Metanephros (tissue), 1 donor: ENCODE measurements around the gene MINDY3. TPM values are rescaled to one million over a fixed set of nuclear protein-coding genes. Genes with fewer than 3 reads are reported as not detected.

Experiments used
- total RNA-seq: library from RNA; depleted of rRNA; stranded (reverse); fragments of >200 nt; gene quantifications from one replicate; pipeline ENCODE4 v1.2.3, GENCODE V29; 2014

MINDY3 gene
- total RNA-seq, result 36.3 TPM

DNA sequence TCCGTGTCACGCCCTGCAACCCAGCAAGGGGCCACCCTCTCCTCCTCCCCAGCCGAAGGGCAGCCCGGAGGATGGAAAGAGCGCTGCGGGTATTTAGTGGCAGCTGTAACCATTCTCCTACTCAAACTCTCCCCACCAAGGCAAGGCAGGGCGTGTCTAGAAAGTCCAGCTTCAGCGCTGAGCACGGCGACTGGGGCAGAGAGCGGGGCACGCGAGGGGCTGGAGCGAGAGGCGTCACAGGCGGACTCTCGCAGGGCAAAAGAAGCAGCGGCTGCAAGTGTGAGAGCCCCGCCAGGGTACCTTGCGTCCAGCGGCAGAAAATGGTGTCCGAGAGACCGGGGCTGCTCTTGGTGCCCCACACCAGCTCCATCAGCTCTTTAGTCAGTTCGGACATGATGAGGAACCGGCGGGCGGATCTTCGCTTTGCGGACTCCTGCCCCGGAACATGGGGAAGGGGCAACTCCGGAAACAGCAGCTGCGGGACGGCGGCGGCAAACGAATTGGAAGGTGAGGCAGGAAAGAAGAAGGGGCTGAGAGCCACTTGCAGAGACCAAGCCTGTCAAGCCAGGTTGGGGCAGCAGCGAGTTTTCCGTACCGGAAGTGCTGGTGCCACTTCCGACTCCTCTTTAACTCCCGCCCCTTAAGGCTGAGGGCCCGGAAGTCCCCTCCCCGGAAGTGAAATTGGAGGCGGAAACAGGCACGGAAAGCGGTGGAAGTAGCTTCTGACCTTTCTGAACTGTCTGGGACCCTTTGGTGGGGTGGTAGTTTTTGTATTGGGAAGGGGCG lies at the start of gene MINDY3:
MINDY3 (minus strand) TSS at position 602 of the 786 bp plus-strand sequence; CDS start at position 394, 208 bp downstream.

Other genes with a start within 250 kb of the MINDY3 start
- 64.9 TPM for gene ITGA8, start 140.6 kb downstream of the MINDY3 start, total RNA-seq